Measurements from ENCODE around the gene TMEM170B. TPM values are rescaled to one million over a fixed set of nuclear protein-coding genes. Genes with fewer than 3 reads are reported as not detected.

Gene TMEM170B
- total RNA-seq: 1.1 and 1.4 TPM in 2 replicates

GRCh38 chr6:11537229-11538051 lies at the start of gene TMEM170B:
TMEM170B (plus strand) TSS chr6:11537749; CDS start chr6:11538278, 529 bp downstream.

Other genes with a start within 250 kb of the TMEM170B start
- 1.6 and 2.6 TPM in 2 replicates for gene ADTRP, start 241.1 kb downstream of the TMEM170B start, total RNA-seq

Measured in mammary microvascular endothelial cell (primary cell).